OCI-LY1 (cell line): ENCODE results near the gene RTKN.

ENCODE experiments used
- EZH2 ChIP-seq: fragments of 200-600 bp; sonication (generic), shearing (Covaris generic); IDR thresholded peaks from 2 replicates; pipeline ENCODE4 v1.8.0; 2017; ENCODE audit warnings: borderline replicate concordance, mixed run types, mild to moderate bottlenecking, antibody characterized with exemption, low read length, moderate library complexity, mixed read lengths
- TF ChIP-seq, protein P1 (sequence below): fragments of 200-600 bp; sonication (generic), shearing (Covaris generic); IDR thresholded peaks from 2 replicates; pipeline ENCODE4 v1.5.1; 2017; ENCODE audit warnings: mild to moderate bottlenecking, antibody characterized with exemption, low read length, moderate library complexity, mixed read lengths

- TF ChIP-seq, protein P1, sequence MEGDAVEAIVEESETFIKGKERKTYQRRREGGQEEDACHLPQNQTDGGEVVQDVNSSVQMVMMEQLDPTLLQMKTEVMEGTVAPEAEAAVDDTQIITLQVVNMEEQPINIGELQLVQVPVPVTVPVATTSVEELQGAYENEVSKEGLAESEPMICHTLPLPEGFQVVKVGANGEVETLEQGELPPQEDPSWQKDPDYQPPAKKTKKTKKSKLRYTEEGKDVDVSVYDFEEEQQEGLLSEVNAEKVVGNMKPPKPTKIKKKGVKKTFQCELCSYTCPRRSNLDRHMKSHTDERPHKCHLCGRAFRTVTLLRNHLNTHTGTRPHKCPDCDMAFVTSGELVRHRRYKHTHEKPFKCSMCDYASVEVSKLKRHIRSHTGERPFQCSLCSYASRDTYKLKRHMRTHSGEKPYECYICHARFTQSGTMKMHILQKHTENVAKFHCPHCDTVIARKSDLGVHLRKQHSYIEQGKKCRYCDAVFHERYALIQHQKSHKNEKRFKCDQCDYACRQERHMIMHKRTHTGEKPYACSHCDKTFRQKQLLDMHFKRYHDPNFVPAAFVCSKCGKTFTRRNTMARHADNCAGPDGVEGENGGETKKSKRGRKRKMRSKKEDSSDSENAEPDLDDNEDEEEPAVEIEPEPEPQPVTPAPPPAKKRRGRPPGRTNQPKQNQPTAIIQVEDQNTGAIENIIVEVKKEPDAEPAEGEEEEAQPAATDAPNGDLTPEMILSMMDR: no peak
- TF ChIP-seq EZH2: no peak
These were observed 21.7 kb downstream of the RTKN start for GRCh38 chr2:74420006-74420405.
